PFSK-1 (cell line): ENCODE measurements around the gene MGAT4B.

Experiments used
- FOXP2 ChIP-seq: optimal IDR thresholded peaks from 2 replicates; pipeline ENCODE3; 2011; ENCODE audit warnings: borderline replicate concordance, control low read depth, inconsistent platforms; ENCODE audit not compliant: insufficient read depth; ENCODE audit errors: extremely low read length, extremely low read depth
- POLR2AphosphoS5 ChIP-seq: IDR thresholded peaks from 2 replicates; pipeline ENCODE4 v1.6.1; 2012; ENCODE audit warnings: low read depth, mild to moderate bottlenecking, control low read depth, low read length, moderate library complexity
- SIN3A ChIP-seq: IDR thresholded peaks from 2 replicates; pipeline ENCODE4 v1.6.1; 2012; ENCODE audit warnings: mild to moderate bottlenecking, low read length, moderate library complexity, borderline replicate concordance; ENCODE audit not compliant: insufficient read depth
- TAF1 ChIP-seq: IDR thresholded peaks from 2 replicates; pipeline ENCODE4 v1.6.1; 2012; ENCODE audit warnings: low read length, control low read depth, borderline replicate concordance; ENCODE audit not compliant: insufficient read depth
- TF ChIP-seq, protein P1 (sequence below), 2 experiments: IDR thresholded peaks; 2 replicates each; pipeline versions ENCODE4 v1.6.1 to v1.8.0; 2011 to 2012; ENCODE audit warnings: low read depth in 2 of 2, low read length in 2 of 2, control low read depth in 1 of 2, inconsistent platforms in 1 of 2, mild to moderate bottlenecking in 1 of 2, moderate library complexity in 1 of 2; ENCODE audit not compliant: insufficient read depth in 1 of 2

MGAT4B gene

DNA sequence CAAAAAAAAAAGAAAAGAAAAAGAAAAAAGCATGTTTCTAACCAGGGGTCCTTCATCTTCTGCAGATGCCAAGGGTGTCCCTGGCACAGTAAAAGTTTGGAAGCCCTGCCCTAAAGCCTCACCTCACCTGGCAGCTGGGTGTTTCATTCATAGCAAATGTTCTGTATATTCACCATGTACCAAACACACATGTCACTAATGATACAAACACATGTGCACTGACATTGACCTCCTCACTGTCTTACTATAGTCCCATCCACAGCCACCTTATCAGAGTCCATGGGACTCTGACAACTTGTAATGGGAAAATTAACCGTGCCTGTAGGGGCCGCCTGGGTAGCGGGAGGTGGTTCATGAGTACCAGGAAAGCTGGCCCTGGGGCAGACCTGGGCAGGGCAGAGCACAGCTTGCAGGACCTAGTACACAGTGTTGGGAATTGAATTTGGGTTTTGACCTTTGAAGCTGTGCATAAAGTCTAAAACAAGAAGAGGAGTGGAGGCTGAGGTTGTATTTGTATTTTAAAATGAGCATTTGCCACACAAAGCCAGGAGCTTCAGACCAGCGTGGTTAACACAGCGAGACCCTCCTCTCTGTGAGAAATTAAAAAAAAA is 6.4 kb upstream of the MGAT4B start:
- no peak for TF ChIP-seq TAF1
- TF ChIP-seq FOXP2 = no peak
- no peak for TF ChIP-seq POLR2AphosphoS5
- no peak for TF ChIP-seq SIN3A
- TF ChIP-seq, protein P1, sequence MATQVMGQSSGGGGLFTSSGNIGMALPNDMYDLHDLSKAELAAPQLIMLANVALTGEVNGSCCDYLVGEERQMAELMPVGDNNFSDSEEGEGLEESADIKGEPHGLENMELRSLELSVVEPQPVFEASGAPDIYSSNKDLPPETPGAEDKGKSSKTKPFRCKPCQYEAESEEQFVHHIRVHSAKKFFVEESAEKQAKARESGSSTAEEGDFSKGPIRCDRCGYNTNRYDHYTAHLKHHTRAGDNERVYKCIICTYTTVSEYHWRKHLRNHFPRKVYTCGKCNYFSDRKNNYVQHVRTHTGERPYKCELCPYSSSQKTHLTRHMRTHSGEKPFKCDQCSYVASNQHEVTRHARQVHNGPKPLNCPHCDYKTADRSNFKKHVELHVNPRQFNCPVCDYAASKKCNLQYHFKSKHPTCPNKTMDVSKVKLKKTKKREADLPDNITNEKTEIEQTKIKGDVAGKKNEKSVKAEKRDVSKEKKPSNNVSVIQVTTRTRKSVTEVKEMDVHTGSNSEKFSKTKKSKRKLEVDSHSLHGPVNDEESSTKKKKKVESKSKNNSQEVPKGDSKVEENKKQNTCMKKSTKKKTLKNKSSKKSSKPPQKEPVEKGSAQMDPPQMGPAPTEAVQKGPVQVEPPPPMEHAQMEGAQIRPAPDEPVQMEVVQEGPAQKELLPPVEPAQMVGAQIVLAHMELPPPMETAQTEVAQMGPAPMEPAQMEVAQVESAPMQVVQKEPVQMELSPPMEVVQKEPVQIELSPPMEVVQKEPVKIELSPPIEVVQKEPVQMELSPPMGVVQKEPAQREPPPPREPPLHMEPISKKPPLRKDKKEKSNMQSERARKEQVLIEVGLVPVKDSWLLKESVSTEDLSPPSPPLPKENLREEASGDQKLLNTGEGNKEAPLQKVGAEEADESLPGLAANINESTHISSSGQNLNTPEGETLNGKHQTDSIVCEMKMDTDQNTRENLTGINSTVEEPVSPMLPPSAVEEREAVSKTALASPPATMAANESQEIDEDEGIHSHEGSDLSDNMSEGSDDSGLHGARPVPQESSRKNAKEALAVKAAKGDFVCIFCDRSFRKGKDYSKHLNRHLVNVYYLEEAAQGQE (IDR thresholded peaks at IDR 0.05; ENCODE audit: insufficient read depth in 1 of 2, low read depth in 2 of 2, low read length in 2 of 2) = no peak

DNA sequence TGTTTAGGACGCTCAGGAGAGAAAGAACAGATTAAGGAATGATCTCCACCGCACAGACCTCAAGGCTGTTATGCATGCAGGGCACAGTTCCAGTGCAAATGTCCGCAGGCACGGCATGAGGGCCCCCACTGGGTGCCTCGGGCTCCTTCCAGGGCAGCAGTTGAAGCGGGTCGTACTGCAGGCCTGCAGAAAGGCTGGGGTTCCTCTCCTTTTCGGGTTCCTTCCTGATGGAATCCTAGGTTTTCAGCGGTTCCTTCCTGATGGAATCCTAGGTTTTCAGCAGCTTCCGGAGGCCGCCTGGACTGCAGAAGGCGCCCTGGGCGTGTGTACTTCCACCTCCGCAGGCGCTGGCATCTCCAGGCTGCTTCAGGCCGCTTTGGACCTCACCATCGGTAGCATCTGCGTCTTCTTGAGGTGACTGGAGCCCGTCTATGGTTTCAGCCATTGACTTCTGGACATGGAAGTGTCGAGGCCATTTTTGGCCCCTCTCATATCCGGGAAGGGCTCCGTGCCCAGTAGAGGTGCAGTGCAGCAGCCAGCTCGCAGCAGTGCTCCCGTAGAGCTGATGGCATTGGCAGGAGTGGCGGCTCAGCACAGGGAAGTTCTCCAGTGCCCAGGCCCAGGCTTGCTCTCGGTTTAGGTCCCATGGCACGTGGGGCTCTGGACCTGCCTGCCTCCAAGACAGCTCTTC is 5.6 kb upstream of the MGAT4B start:
- no peak for TF ChIP-seq FOXP2
- TF ChIP-seq POLR2AphosphoS5 = no peak
- no peak for TF ChIP-seq SIN3A
- TF ChIP-seq TAF1 = no peak
- TF ChIP-seq, protein P1 (IDR thresholded peaks at IDR 0.05; ENCODE audit: insufficient read depth in 1 of 2, low read depth in 2 of 2, low read length in 2 of 2) = no peak

DNA sequence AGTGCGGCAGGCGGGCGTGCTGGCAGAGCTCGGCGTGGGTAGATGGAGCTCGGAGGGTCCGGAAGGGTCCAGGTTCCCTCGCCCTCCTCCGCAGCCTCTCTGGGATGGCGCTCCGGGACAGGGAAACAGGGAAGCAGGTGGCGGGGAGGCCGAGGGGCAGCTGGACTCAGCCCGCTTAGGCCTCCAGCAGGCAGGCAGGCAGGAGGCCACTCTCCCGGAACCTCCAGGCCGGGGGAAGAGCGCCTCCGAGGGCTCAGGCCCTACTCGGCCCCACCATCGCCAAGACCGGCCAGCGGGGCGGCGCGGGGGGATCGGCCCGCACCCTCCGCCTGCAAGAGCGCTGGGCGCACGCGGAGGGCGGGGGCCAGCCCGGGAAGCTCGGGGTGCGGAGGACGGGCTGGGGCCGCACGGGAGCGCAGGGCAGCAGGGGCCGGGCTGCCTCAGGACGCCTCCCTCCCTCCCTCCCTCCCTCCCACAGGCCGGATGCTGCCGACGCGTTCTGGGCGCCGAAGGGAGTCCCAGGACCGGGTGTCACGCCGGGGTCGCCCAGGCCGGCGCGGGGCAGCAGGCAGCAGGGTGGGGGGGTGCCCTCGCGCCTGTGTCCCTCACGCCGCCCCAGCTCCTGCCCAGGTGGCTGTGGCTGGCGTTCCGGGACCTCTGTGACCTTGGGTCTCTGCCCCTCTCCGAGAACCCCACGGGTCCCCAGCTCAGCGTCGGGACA is 977 bp downstream of the MGAT4B start:
- TF ChIP-seq POLR2AphosphoS5 (no peak), FOXP2 (no peak), SIN3A (no peak), TAF1 (no peak)
- TF ChIP-seq, protein P1 (IDR thresholded peaks at IDR 0.05; ENCODE audit: insufficient read depth in 1 of 2, low read depth in 2 of 2, low read length in 2 of 2) = no peak

DNA sequence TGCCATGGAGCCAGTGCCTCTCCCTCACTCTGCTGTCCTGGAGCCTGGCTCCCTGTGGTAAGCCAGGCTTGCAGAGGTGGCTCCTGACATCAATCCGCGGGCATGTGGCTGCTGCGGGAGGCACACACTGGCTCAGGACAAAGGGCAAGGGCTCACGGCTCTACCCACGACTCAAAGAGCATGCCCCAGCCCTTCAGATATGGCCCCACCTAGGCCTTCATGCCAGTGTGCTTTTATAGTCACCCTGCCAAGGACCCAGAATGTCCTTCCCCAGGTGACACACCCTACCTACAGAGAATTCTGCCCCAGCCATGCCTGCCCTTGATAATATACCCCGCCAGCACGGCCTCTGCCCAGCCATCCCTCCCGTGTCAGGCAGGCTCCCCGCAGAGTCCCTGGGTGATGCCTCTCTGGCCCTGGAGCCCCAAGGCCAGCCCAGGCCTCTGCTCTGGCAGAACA is 1.6 kb downstream of the MGAT4B start:
- TF ChIP-seq SIN3A (no peak), POLR2AphosphoS5 (no peak), TAF1 (no peak), FOXP2 (no peak)
- TF ChIP-seq, protein P1 (IDR thresholded peaks at IDR 0.05; ENCODE audit: insufficient read depth in 1 of 2, low read depth in 2 of 2, low read length in 2 of 2) = no peak
